GM12891 (cell line): ENCODE measurements around the gene NPHP1.

Experiments used
- POLR2A ChIP-seq: IDR thresholded peaks from 2 replicates; pipeline ENCODE4 v1.6.1; 2011; ENCODE audit warnings: low read depth, low read length, control low read depth
- POLR2AphosphoS5 ChIP-seq: IDR thresholded peaks from 2 replicates; pipeline ENCODE4 v1.6.1; 2011; ENCODE audit warnings: low read depth, low read length, control low read depth
- SPI1 ChIP-seq: IDR thresholded peaks from 2 replicates; pipeline ENCODE4 v1.6.1; 2011; ENCODE audit warnings: low read depth, low read length, control low read depth

- TF ChIP-seq POLR2A (no peak), POLR2AphosphoS5 (no peak), SPI1 (no peak)
Measured at GRCh38 chr2:110107092-110108079, 97.4 kb downstream of the NPHP1 start.
